NCI-H1417 (cell line): ENCODE results near the gene SLC23A3.

Experiments used
- DNase-seq, 3 experiments: peaks; one replicate each; lab custom pipeline; 2025; lab: John Stamatoyannopoulos, UW

Gene SLC23A3, protein sequence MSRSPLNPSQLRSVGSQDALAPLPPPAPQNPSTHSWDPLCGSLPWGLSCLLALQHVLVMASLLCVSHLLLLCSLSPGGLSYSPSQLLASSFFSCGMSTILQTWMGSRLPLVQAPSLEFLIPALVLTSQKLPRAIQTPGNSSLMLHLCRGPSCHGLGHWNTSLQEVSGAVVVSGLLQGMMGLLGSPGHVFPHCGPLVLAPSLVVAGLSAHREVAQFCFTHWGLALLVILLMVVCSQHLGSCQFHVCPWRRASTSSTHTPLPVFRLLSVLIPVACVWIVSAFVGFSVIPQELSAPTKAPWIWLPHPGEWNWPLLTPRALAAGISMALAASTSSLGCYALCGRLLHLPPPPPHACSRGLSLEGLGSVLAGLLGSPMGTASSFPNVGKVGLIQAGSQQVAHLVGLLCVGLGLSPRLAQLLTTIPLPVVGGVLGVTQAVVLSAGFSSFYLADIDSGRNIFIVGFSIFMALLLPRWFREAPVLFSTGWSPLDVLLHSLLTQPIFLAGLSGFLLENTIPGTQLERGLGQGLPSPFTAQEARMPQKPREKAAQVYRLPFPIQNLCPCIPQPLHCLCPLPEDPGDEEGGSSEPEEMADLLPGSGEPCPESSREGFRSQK

DNA sequence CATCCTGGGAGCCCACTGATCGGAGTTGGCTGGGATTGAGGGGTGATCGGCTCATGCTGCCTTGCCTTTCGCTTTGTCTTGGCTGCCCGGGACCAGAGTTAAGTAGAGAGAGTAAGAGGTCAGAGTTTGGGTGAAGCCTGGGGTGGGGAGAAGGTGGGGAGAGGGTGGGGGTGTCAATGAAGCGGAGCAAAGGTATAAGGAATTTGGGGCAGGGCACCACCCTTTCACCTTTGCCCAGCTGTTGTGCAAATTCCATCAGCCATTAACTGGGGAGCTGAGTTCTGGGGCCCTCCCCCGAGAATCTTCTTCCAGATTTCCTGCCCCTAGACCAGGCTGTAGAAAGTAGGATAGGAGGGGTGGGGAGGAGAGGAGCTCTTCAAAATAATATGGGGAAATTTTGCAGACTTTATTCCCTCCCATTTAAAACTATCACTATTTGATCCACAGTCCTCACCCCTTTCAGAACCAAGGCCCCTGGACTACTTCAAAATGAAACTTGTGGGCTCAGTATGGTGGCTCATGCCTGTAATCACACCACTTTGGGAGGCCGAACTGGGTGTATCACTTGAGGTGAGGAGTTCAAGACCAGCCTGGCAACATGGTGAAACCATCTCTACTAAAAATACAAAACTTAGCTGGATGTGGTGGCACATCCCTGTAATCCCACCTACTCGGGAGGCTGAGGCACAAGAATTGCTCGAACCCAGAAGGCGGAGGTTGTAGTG lies at the start of gene SLC23A3:
TSS of gene SLC23A3 (minus strand) at position 100 of the 725 bp plus-strand sequence. CDS start at position 55, 45 bp downstream.
- no peak for DNase-seq

- peak; percentile 88 to 98 (median 96) for DNase-seq
Measured at GRCh38 chr2:219218732-219219701, 49.2 kb upstream of the SLC23A3 start, which contains the start of gene ABCB6. ABCB6 (minus strand) TSS chr2:219218958; CDS start chr2:219218673, 285 bp downstream.

GRCh38 chr2:219218217-219218731 lies 48.4 kb upstream of the SLC23A3 start:
- peak in 2 of 3 experiments; percentile 92 for DNase-seq

DNA sequence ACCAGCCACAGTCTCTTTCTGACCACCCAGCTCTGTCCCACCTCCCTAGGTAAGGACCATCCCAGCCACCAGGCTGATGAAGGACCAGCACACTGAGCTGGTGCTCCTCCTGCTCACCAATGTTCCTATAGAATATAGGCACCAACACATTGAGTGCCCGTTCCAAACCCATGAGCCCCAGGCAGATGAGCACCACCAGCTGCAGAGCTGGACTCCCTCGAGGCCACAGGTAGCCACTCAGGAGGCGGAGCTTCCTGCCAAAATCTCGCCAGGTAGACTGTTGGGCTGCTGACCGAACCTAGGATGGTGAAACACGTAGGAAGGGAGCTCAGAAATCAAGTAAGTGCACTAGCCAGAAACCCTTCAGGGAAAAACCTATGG lies 46.7 kb upstream of the SLC23A3 start:
- DNase-seq = no peak

DNA sequence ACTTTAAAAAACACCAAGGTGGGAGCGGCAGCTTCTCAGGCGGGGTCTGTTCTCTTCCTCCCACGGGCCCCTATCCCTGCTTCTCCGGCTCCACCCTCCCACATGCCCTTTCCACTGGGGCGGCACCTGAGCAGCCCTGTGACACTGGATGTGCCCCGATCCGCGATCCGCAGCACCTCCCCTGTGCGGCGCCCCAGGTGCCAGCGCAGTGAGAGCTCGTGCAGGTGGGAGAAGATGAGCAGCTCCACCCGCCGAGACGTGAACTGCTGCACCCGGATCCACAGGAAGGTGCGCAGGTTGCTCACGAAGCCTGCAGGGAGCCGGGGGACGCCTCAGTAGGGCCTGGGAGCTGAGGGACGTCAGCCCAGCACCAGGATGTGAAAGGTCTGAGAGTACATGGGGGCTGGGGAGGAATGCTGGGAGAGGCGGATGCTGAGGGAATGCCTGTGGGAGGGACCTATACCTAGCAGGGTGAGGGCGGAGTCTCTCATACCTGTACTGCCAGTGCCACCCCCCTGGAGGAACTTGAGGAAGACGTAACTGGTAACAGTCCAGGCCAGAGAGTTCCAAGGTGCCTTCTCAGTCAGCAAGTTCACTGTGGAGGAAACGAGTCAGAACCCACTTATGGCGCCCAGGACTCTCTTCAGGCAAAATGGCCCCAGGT lies 46.2 kb upstream of the SLC23A3 start:
- DNase-seq = no peak

DNA sequence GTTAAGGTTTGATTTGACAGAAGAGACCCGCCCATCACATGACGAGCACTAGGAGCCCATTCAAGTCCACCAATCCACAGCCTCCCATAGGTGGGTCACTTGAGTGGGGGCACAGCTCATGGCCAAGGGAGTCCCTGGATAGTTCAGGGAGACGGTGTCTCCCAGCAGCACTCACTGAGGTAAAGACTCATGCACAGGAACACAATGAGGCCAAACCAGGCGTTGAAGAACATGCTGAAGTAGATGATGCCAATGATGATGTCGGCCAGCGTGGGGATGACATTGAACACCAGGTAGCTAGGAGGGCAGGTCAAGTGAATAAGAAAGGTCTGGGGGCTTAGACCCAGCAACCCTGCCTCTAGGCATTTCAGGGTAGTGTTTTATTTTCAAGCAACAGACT lies 45.0 kb upstream of the SLC23A3 start:
- DNase-seq = no peak

DNA sequence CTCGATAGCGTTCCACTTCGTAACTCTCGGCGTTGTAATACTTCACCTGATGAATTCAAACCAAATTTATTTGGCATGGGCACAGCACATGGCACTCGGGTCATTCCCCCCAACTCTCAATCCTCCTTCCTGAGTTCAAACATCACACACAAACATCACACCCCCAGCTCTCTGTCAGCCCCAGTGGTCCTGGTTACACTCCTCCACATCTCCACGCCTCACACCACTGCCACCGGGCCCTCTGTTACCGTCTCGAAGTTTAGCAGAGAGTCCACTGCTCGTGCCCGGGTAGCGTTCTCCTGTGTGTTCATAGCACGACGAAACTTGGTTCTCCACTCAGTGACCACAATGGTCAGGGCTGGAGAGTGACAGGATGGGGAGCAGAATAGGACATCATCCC lies 44.3 kb upstream of the SLC23A3 start:
- DNase-seq = no peak

GRCh38 chr2:219213486-219214071 lies 43.8 kb upstream of the SLC23A3 start:
- DNase-seq = no peak

GRCh38 chr2:219213026-219213415 lies 43.2 kb upstream of the SLC23A3 start:
- DNase-seq = no peak

GRCh38 chr2:219210886-219211362 lies 41.1 kb upstream of the SLC23A3 start:
- DNase-seq = no peak

DNA sequence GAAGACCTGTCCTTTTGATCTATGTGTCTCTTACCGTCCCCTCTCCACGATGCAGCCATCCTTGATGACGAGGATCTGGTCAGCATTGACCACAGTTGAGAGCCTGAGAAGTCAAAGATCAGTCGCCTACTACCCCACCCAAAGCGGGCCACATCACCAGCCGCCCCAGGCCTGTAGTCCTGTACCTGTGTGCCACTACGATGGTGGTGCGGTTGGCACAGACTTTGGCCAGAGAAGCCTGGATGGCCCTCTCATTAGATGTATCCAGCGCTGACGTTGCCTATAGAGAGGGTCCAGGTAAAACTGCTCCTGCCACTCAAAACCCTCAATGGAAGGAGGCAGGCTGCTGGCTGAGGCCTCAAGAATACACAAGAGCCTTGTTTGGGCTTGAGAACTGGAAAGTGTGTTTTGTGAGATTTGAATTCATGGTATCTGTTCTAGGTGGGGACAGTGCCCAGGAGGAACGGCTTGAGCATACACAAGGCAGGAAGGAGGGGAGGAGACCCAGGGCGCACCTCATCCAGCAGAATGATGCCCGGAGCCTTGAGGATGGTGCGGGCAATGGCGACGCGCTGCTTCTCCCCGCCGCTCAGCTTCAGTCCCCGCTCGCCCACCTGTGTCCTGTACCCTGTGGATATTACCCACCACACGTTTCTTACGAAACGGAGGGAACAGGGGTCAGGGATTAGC lies 40.5 kb upstream of the SLC23A3 start:
- DNase-seq = no peak

GRCh38 chr2:219209236-219210195 lies 39.7 kb upstream of the SLC23A3 start:
- DNase-seq = no peak

DNA sequence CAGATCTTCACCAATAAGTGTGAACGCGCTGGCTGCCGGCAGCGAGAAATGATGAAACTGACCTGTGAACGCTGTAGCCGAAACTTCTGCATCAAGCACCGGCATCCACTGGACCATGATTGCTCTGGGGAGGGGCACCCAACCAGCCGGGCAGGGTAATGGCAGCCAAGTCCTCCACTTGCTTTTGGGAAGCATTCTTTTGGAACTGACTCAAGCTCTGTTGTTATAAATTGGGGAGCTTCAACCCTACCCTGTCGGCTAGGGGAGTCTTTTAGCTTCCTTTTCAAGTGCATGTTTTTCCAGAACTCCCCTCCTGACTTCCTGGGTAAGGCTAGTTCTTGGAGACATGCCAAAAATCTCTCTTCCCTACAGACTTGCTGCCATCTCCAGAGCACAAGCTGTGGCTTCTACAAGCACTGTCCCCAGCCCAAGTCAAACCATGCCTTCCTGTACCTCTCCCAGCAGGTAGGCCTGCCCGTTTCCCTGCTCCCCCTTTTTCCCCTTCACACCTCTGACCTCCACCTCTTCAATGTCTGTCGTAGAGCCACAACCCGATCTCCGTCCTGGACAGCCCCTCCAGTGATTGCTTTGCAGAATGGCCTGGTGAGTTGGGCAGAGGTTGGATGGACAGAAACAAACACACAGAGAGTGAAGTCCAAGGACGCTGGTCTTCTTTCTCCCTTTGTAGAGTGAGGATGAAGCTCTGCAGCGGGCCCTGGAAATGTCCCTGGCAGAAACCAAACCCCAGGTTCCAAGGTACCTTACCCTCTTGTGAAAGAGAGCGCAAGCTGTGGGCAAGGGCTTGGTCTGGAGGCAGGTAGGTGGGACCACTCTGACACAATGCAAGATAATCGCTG lies 38.3 kb upstream of the SLC23A3 start:
- peak in 1 of 3 experiments; percentile 22 for DNase-seq

DNA sequence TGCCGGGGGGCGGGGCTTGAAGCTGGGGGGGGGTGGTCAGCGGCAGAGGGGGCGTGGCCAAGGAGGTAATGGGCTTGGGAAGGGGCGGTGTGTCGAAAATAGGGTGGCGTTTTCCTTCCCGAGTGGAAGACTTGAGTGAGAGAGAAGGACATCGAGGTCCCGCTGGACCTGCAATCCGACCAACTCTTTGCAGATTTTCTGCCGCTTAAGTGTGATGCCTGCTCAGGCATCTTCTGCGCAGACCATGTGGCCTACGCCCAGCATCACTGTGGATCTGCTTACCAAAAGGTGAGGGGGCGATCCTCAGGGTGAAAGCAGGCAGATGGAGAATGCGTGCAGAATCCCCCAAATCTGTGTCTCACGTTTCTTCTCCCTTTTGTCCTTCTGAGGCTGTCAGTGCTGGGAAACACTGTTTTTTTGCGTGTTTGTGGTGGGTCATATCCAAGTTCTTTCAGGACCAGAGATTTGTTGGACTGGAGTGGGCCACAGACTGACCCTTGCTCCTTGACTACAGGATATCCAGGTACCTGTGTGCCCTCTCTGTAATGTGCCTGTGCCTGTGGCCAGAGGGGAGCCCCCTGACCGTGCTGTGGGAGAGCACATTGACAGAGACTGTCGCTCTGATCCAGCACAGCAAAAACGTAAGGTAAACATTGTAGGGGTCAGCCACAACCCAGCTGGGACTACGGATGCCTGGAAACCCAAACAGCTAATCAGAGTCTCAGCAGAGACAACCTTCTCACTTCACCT lies 37.5 kb upstream of the SLC23A3 start:
- DNase-seq = no peak

- DNase-seq = peak; percentile 86 to 95 (median 95)
Measured at GRCh38 chr2:219206328-219207133, 36.7 kb upstream of the SLC23A3 start, which contains the start of gene ZFAND2B. ZFAND2B (plus strand) TSS chr2:219206782; CDS start chr2:219206988, 206 bp downstream.

GRCh38 chr2:219205981-219206327 lies 36.1 kb upstream of the SLC23A3 start:
- no peak for DNase-seq
